HepG2 (cell line): ENCODE data around the gene TTPAL. TPM values are rescaled to one million over a fixed set of nuclear protein-coding genes. Genes with fewer than 3 reads are reported as not detected.

Experiments used
- FOXK1 ChIP-seq: sonication (generic); formaldehyde crosslinking; IDR thresholded peaks from 2 replicates; pipeline ENCODE4 v1.4.0; 2020; ENCODE audit warnings: low read depth, missing genetic modification reagents, borderline replicate concordance
- HNRNPK ChIP-seq: fragments of 200-400 bp; formaldehyde crosslinking; IDR thresholded peaks from 2 replicates; pipeline ENCODE4 v1.6.1; 2018; ENCODE audit warnings: low read length, low read depth, moderate library complexity, mild to moderate bottlenecking; ENCODE audit not compliant: poor library complexity, severe bottlenecking
- HOXA5 ChIP-seq: sonication (generic); formaldehyde crosslinking; IDR thresholded peaks from 2 replicates; pipeline ENCODE4 v1.4.0; 2020; ENCODE audit warnings: missing genetic modification reagents
- KDM5A ChIP-seq: fragments of 200-600 bp; sonication (generic); IDR thresholded peaks from 2 replicates; pipeline ENCODE4 v1.7.0; 2018; ENCODE audit warnings: antibody characterized with exemption, mild to moderate bottlenecking, low read length, borderline replicate concordance
- LCORL ChIP-seq, 2 experiments: fragments of 450-650 bp in 1 of 2; sonication (generic) in 1 of 2; formaldehyde crosslinking in 1 of 2; IDR thresholded peaks; 2 replicates each; pipeline versions ENCODE4 v1.5.0 to v1.6.1; 2017 to 2020; ENCODE audit warnings: antibody characterized with exemption in 1 of 2, missing genetic modification reagents in 1 of 2
- PITX1 ChIP-seq: sonication (generic); formaldehyde crosslinking; IDR thresholded peaks from 2 replicates; pipeline ENCODE4 v1.5.1; 2020; ENCODE audit warnings: mild to moderate bottlenecking, missing genetic modification reagents
- RAD51 ChIP-seq: fragments of 450-650 bp; IDR thresholded peaks from 2 replicates; pipeline ENCODE4 v1.6.1; 2016; ENCODE audit warnings: borderline replicate concordance
- SALL2 ChIP-seq: sonication (generic); formaldehyde crosslinking; IDR thresholded peaks from 2 replicates; pipeline ENCODE4 v1.8.1; 2023; ENCODE audit warnings: mild to moderate bottlenecking, missing genetic modification reagents, inconsistent platforms
- TCF7L2 ChIP-seq: IDR thresholded peaks from 2 replicates; pipeline ENCODE4 v1.6.1; 2011; ENCODE audit warnings: mild to moderate bottlenecking, low read depth, low read length, moderate library complexity
- ZBTB7A ChIP-seq: sonication (generic); formaldehyde crosslinking; IDR thresholded peaks from 2 replicates; pipeline ENCODE4 v1.8.0; 2022; ENCODE audit warnings: mild to moderate bottlenecking, missing genetic modification reagents
- ZC3H13 ChIP-seq: sonication (generic); formaldehyde crosslinking; IDR thresholded peaks from 2 replicates; pipeline ENCODE4 v1.8.1; 2023; ENCODE audit warnings: mild to moderate bottlenecking, missing genetic modification reagents, moderate library complexity
- ZKSCAN5 ChIP-seq: sonication (generic); formaldehyde crosslinking; IDR thresholded peaks from 2 replicates; pipeline ENCODE4 v1.5.1; 2020; ENCODE audit warnings: mild to moderate bottlenecking, missing genetic modification reagents
- ZMAT3 ChIP-seq: sonication (generic); formaldehyde crosslinking; conservative IDR thresholded peaks from 2 replicates; pipeline ENCODE4 v1.7.0; 2021; ENCODE audit warnings: missing genetic modification reagents
- ZNF274 ChIP-seq: sonication (generic); formaldehyde crosslinking; IDR thresholded peaks from 2 replicates; pipeline ENCODE4 v1.5.1; 2020; ENCODE audit warnings: mild to moderate bottlenecking, missing genetic modification reagents
- ZNF33A ChIP-seq: sonication (generic); formaldehyde crosslinking; IDR thresholded peaks from 2 replicates; pipeline ENCODE4 v1.5.1; 2020; ENCODE audit warnings: missing genetic modification reagents, mild to moderate bottlenecking, moderate library complexity, borderline replicate concordance
- ZNF383 ChIP-seq: sonication (generic); formaldehyde crosslinking; IDR thresholded peaks from 2 replicates; pipeline ENCODE4 v1.4.0; 2020; ENCODE audit warnings: missing genetic modification reagents, mild to moderate bottlenecking, borderline replicate concordance
- ZNF546 ChIP-seq: sonication (generic); formaldehyde crosslinking; conservative IDR thresholded peaks from 2 replicates; pipeline ENCODE4 v1.8.1; 2023; ENCODE audit warnings: mild to moderate bottlenecking, missing genetic modification reagents
- ZNF614 ChIP-seq: IDR thresholded peaks from 2 replicates; pipeline ENCODE4 v1.6.1; 2018; ENCODE audit warnings: missing biosample characterization, missing genetic modification reagents, inconsistent platforms, borderline replicate concordance
- polyA plus RNA-seq, 8 experiments: library from polyadenylated mRNA; depleted of rRNA in 3 of 8; stranded (reverse) in 7 of 8; unstranded in 1 of 8; fragments of >200 nt; fragmentation: Illumina TruSeq in 4 of 8; extraction: Trizol in 4 of 8; gene quantifications; 2 replicates each; pipeline versions ENCODE4 v1.2.1 to v1.2.3, GENCODE V29; 2011 to 2016; ENCODE audit warnings: low read depth in 4 of 8, missing spikeins in 1 of 8, mixed read lengths in 1 of 8; ENCODE audit not compliant: insufficient read depth in 1 of 8
- total RNA-seq, 5 experiments: library from RNA; depleted of rRNA; stranded (reverse); fragments of >200 nt; fragmentation: Illumina TruSeq; extraction: Trizol; gene quantifications; 2 replicates each; pipeline ENCODE4 v1.2.3, GENCODE V29; 2016; ENCODE audit warnings: low read depth in 1 of 5
- TF ChIP-seq, protein P1 (sequence below): sonication (generic); IDR thresholded peaks from 2 replicates; pipeline ENCODE4 v1.6.1; 2016; ENCODE audit warnings: low read depth, borderline replicate concordance
- TF ChIP-seq, protein P2 (sequence below): sonication (generic); formaldehyde crosslinking; conservative IDR thresholded peaks from 2 replicates; pipeline ENCODE4 v1.8.1; 2023; ENCODE audit warnings: missing genetic modification reagents
- TF ChIP-seq, protein P3 (sequence below): IDR thresholded peaks from 2 replicates; pipeline ENCODE4 v1.6.1; 2016; ENCODE audit warnings: missing compliant biosample characterization, missing genetic modification reagents, borderline replicate concordance

Gene TTPAL
- total and polyA plus RNA-seq, 2 of the 13 experiments (the other 11 are each of a cell fraction or from before 2014, with no cell fraction given): 4.3 to 18.8 TPM

DNA sequence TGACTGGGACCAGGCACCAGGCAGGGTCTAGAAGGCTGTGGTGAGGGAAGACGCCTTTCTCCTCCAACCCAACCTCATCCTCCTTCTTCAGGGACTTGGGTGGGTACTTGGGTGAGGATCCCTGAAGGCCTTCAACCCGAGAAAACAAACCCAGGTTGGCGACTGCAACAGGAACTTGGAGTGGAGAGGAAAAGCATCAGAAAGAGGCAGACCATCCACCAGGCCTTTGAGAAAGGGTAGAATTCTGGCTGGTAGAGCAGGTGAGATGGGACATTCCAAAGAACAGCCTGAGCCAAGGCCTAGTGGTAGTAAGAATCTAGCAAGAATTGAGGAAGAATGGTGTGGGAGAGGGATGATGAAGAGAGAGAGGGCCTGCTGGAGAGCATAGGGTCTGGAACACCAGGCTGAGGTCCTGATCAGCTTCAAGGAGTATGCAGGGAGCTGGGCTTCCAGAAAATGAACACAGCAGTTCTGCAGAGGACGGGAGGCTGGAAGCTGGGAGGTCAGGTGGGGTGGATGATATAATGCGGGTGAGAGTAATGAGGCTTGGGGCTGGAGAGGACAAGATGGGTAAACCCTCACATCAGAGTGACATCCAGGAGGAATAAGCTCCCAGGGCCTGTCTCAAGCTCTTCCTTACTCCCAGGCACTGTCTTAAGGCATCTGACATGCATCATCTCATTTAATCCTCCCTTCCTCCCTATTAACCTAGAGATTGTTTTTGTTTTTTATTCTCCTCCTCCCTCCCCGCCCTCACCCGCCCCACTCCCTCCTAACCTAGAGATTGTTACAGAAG, 45.2 kb upstream of the TTPAL start (continued):
- TF ChIP-seq, protein P1, sequence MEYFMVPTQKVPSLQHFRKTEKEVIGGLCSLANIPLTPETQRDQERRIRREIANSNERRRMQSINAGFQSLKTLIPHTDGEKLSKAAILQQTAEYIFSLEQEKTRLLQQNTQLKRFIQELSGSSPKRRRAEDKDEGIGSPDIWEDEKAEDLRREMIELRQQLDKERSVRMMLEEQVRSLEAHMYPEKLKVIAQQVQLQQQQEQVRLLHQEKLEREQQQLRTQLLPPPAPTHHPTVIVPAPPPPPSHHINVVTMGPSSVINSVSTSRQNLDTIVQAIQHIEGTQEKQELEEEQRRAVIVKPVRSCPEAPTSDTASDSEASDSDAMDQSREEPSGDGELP: no peak
- no peak for TF ChIP-seq KDM5A
- TF ChIP-seq LCORL (IDR thresholded peaks at IDR 0.05): no peak
- peak; percentile 62 for TF ChIP-seq LCORL (CRISPR knock-in tag; IDR thresholded peaks at IDR 0.05)
- TF ChIP-seq, protein P2, sequence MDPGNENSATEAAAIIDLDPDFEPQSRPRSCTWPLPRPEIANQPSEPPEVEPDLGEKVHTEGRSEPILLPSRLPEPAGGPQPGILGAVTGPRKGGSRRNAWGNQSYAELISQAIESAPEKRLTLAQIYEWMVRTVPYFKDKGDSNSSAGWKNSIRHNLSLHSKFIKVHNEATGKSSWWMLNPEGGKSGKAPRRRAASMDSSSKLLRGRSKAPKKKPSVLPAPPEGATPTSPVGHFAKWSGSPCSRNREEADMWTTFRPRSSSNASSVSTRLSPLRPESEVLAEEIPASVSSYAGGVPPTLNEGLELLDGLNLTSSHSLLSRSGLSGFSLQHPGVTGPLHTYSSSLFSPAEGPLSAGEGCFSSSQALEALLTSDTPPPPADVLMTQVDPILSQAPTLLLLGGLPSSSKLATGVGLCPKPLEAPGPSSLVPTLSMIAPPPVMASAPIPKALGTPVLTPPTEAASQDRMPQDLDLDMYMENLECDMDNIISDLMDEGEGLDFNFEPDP: no peak
- TF ChIP-seq PITX1: no peak
- TF ChIP-seq SALL2 (CRISPR knock-in tag): no peak
- TF ChIP-seq HOXA5 (CRISPR knock-in tag): peak; percentile 23; the same call in 1 of the 2 replicates
- TF ChIP-seq RAD51: no peak
- TF ChIP-seq ZNF546 (CRISPR knock-in tag): no peak
- peak; percentile 87 for TF ChIP-seq HNRNPK
- peak; percentile 99 for TF ChIP-seq ZC3H13 (CRISPR knock-in tag)
- TF ChIP-seq ZNF614 (CRISPR knock-in tag): no peak
- no peak for TF ChIP-seq TCF7L2
- no peak for TF ChIP-seq ZNF33A
- TF ChIP-seq ZNF383 (CRISPR knock-in tag): no peak
- TF ChIP-seq, protein P3, sequence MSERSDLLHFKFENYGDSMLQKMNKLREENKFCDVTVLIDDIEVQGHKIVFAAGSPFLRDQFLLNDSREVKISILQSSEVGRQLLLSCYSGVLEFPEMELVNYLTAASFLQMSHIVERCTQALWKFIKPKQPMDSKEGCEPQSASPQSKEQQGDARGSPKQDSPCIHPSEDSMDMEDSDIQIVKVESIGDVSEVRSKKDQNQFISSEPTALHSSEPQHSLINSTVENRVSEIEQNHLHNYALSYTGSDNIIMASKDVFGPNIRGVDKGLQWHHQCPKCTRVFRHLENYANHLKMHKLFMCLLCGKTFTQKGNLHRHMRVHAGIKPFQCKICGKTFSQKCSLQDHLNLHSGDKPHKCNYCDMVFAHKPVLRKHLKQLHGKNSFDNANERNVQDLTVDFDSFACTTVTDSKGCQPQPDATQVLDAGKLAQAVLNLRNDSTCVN (CRISPR knock-in tag): no peak
- TF ChIP-seq ZMAT3 (CRISPR knock-in tag): peak; percentile 65; the same call in 1 of the 2 replicates
- TF ChIP-seq FOXK1 (CRISPR knock-in tag): no peak
- TF ChIP-seq ZNF274 (CRISPR knock-in tag): no peak
- no peak for TF ChIP-seq ZKSCAN5
- no peak for TF ChIP-seq ZBTB7A (CRISPR knock-in tag)
